Lower lobe of right lung (tissue), 2 donors: ENCODE data around the gene CSNK1E. TPM values are rescaled to one million over a fixed set of nuclear protein-coding genes. Genes with fewer than 3 reads are reported as not detected.

Experiments used
- ATAC-seq, 2 donors: fragments of 200-7000 bp; cut with Tn5 transposase; one replicate each; pipeline ENCODE4 v1.9.1; 2020 to 2022; ENCODE audit warnings: mild to moderate bottlenecking in 2 of 2, moderate library complexity in 2 of 2
- DNase-seq: peaks from one replicate; pipeline ENCODE4 v3.0.0-alpha.2; 2020
- H3K27ac ChIP-seq: fragments of 200-600 bp; one replicate; pipeline ENCODE4 v1.8.0; 2022
- H3K27me3 ChIP-seq: fragments of 200-600 bp; one replicate; pipeline ENCODE4 v1.8.0; 2022; ENCODE audit warnings: low read depth
- H3K36me3 ChIP-seq: fragments of 200-600 bp; one replicate; pipeline ENCODE4 v1.8.0; 2022; ENCODE audit warnings: mild to moderate bottlenecking
- H3K4me1 ChIP-seq: fragments of 200-600 bp; one replicate; pipeline ENCODE4 v1.8.0; 2022
- H3K4me3 ChIP-seq: fragments of 200-600 bp; one replicate; pipeline ENCODE4 v1.8.0; 2022; ENCODE audit warnings: mild to moderate bottlenecking
- H3K9me3 ChIP-seq: fragments of 200-600 bp; one replicate; pipeline ENCODE4 v1.8.0; 2022
- CTCF ChIP-seq: fragments of 200-600 bp; IDR thresholded peaks from one replicate; pipeline ENCODE4 v1.8.0; 2022; ENCODE audit warnings: antibody characterized with exemption, mild to moderate bottlenecking
- intact Hi-C: fragments of 100-400 bp; cut with DNase I; formaldehyde crosslinking; loops from one replicate; pipeline ENCODE4 v1.11.0; 2022
- total RNA-seq: library from RNA; stranded (reverse); fragmentation: NEBNext Ultra II Directional; extraction: Animal tissue kit (Norgen Biotek cat#: 25700); gene quantifications from one replicate; pipeline ENCODE4 v1.2.1, GENCODE V29; 2021
- donor health status: DM: no; HTN: yes; CAD: no; lungs with severe emphysema.

CSNK1E gene
- total RNA-seq, 1 donor from 2014 or later = 126 TPM

- intact Hi-C loops = no loop called here
- Histone ChIP-seq H3K4me3 (no peak overlapping the region), H3K27ac (peak overlapping the region; percentile 58), H3K27me3 (no peaks in the 10 kb centered on the region), H3K9me3 (no peaks in the 10 kb centered on the region), H3K4me1 (peaks cover 84% of the 10 kb centered on the region), H3K36me3 (peaks cover 8% of the 10 kb centered on the region)
- peak; percentile 12 for TF ChIP-seq CTCF
- DNase-seq = no peak
- peak in 1 of 2 donors; percentile 7 for ATAC-seq
Measured at GRCh38 chr22:38260761-38261681, 56.2 kb downstream of the CSNK1E start.

- peaks cover 68% of the 10 kb centered on the region for H3K4me1 ChIP-seq
- H3K27me3 ChIP-seq = no peaks in the 10 kb centered on the region
- H3K27ac ChIP-seq = peak overlapping the region; percentile 9
- no peaks in the 10 kb centered on the region for H3K36me3 ChIP-seq
- DNase-seq = no peak
- no peak for TF ChIP-seq CTCF
- H3K4me3 ChIP-seq = no peak overlapping the region
- no peaks in the 10 kb centered on the region for H3K9me3 ChIP-seq
- ATAC-seq = no peak
- intact Hi-C loops = no loop called here
Measured at GRCh38 chr22:38259370-38259769, 57.9 kb downstream of the CSNK1E start.

- intact Hi-C loops = no loop called here
- no peaks in the 10 kb centered on the region for H3K9me3 ChIP-seq
- no peak for ATAC-seq
- no peaks in the 10 kb centered on the region for H3K36me3 ChIP-seq
- H3K4me3 ChIP-seq = no peak overlapping the region
- no peak for DNase-seq
- H3K27ac ChIP-seq = peak overlapping the region; percentile 80
- H3K4me1 ChIP-seq = peaks cover 66% of the 10 kb centered on the region
- no peaks in the 10 kb centered on the region for H3K27me3 ChIP-seq
- no peak for TF ChIP-seq CTCF
Measured at GRCh38 chr22:38258895-38259294, 58.3 kb downstream of the CSNK1E start.

- ATAC-seq = no peak
- Histone ChIP-seq H3K9me3 (no peaks in the 10 kb centered on the region), H3K27ac (peak overlapping the region; percentile 80), H3K4me1 (peaks cover 64% of the 10 kb centered on the region), H3K4me3 (no peak overlapping the region), H3K36me3 (no peaks in the 10 kb centered on the region), H3K27me3 (no peaks in the 10 kb centered on the region)
- intact Hi-C loops = no loop called here
- no peak for TF ChIP-seq CTCF
- DNase-seq = no peak
Measured at GRCh38 chr22:38257650-38258250, 59.5 kb downstream of the CSNK1E start.

GRCh38 chr22:38257181-38257580 is 60.1 kb downstream of the CSNK1E start:
- ATAC-seq (no peak), DNase-seq (no peak)
- H3K27ac ChIP-seq = peak overlapping the region; percentile 80
- no peak for TF ChIP-seq CTCF
- no peaks in the 10 kb centered on the region for H3K36me3 ChIP-seq
- H3K27me3 ChIP-seq = no peaks in the 10 kb centered on the region
- peaks cover 59% of the 10 kb centered on the region for H3K4me1 ChIP-seq
- intact Hi-C loops = no loop called here
- no peaks in the 10 kb centered on the region for H3K9me3 ChIP-seq
- H3K4me3 ChIP-seq = no peak overlapping the region
